BLaER1 treated with 17β-estradiol and CSF1 and Interleukin-3, amounts not matched to agents 10 nM and 100 nM (cell line): Measurements from ENCODE around the gene ANXA6.

Experiments used
- H3K27ac ChIP-seq, 11 experiments: shearing (Covaris generic); formaldehyde crosslinking; 2 replicates each; pipeline ENCODE4 v1.8.1; 2022
- H3K27me3 ChIP-seq, 11 experiments: shearing (Covaris generic); formaldehyde crosslinking; 2 replicates each; pipeline ENCODE4 v1.8.1; 2022
- H3K36me3 ChIP-seq, 11 experiments: shearing (Covaris generic); formaldehyde crosslinking; 2 replicates each; pipeline ENCODE4 v1.8.1; 2022
- H3K4me1 ChIP-seq, 10 experiments: shearing (Covaris generic); formaldehyde crosslinking; 2 replicates each; pipeline ENCODE4 v1.8.1; 2022
- H3K4me2 ChIP-seq, 11 experiments: shearing (Covaris generic); formaldehyde crosslinking; 2 replicates each; pipeline ENCODE4 v1.8.1; 2022
- H3K4me3 ChIP-seq, 10 experiments: shearing (Covaris generic); formaldehyde crosslinking; 2 replicates each; pipeline ENCODE4 v1.8.1; 2022
- H3K9ac ChIP-seq, 11 experiments: shearing (Covaris generic); formaldehyde crosslinking; 2 replicates each; pipeline ENCODE4 v1.8.1; 2022
- H3K9me3 ChIP-seq, 11 experiments: shearing (Covaris generic); formaldehyde crosslinking; replicated peaks in 1 of 11; 2 replicates each; pipeline ENCODE4 v1.8.1; 2022
- H4K20me1 ChIP-seq, 11 experiments: shearing (Covaris generic); formaldehyde crosslinking; 2 replicates each; pipeline ENCODE4 v1.8.1; 2022
- Cebpa-rat ChIP-seq, 11 experiments: shearing (Covaris generic); IDR thresholded peaks; 2 replicates each; pipeline ENCODE4 v1.8.1; 2022

Gene ANXA6

GRCh38 chr5:151132963-151133362 is 24.6 kb downstream of the ANXA6 start:
- Histone ChIP-seq H4K20me1 (peaks cover 0 to 86% (median 0%) of the 10 kb centered on the region in 11 experiments; a peak in 5 of 22 replicates), H3K9me3 (no peaks in the 10 kb centered on the region), H3K4me3 (no peak overlapping the region), H3K27ac (peak overlapping the region in 5 of 11 experiments; percentile 46 to 70 (median 55); a peak in 10 of 22 replicates), H3K4me1 (peaks cover 14 to 100% (median 45%) of the 10 kb centered on the region in 10 experiments), H3K36me3 (peaks cover 94 to 100% (median 99%) of the 10 kb centered on the region in 11 experiments), H3K4me2 (peak overlapping the region in 7 of 11 experiments; percentile 20 to 95 (median 71); a peak in 12 of 22 replicates), H3K27me3 (no peaks in the 10 kb centered on the region), H3K9ac (no peak overlapping the region)
- TF ChIP-seq Cebpa-rat (IDR thresholded peaks at IDR 0.05) = peak in 4 of 11 experiments; percentile 23 to 51 (median 37); a peak in 3 of 22 replicates

- H3K9ac ChIP-seq = no peak overlapping the region
- peaks cover 83 to 100% (median 94%) of the 10 kb centered on the region in 11 experiments for H3K36me3 ChIP-seq
- no peak for TF ChIP-seq Cebpa-rat (IDR thresholded peaks at IDR 0.05)
- no peak overlapping the region for H3K4me3 ChIP-seq
- H3K4me2 ChIP-seq = peak overlapping the region; percentile 28 to 95 (median 58)
- peaks cover 0 to 88% (median 0%) of the 10 kb centered on the region in 11 experiments; a peak in 5 of 22 replicates for H4K20me1 ChIP-seq
- no peaks in the 10 kb centered on the region for H3K27me3 ChIP-seq
- no peaks in the 10 kb centered on the region for H3K9me3 ChIP-seq
- peak overlapping the region in 5 of 11 experiments; percentile 3 to 70 (median 55); a peak in 8 of 22 replicates for H3K27ac ChIP-seq
- H3K4me1 ChIP-seq = peaks cover 17 to 100% (median 49%) of the 10 kb centered on the region in 10 experiments
Observed at GRCh38 chr5:151130922-151131891, 26.4 kb downstream of the ANXA6 start.

GRCh38 chr5:151130235-151130921 is 27.2 kb downstream of the ANXA6 start:
- H3K9me3 ChIP-seq = no peaks in the 10 kb centered on the region

GRCh38 chr5:151128817-151129216 is 28.8 kb downstream of the ANXA6 start:
- Histone ChIP-seq H4K20me1 (peaks cover 0 to 88% (median 7%) of the 10 kb centered on the region in 11 experiments; a peak in 9 of 22 replicates), H3K9me3 (no peaks in the 10 kb centered on the region), H3K27me3 (no peaks in the 10 kb centered on the region), H3K27ac (peak overlapping the region in 2 of 11 experiments; percentile 25 to 62; a peak in 3 of 22 replicates), H3K9ac (peak overlapping the region in 3 of 11 experiments; percentile 13 to 39 (median 39); a peak in 4 of 22 replicates), H3K4me1 (peaks cover 41 to 100% (median 58%) of the 10 kb centered on the region in 10 experiments), H3K4me3 (no peak overlapping the region), H3K36me3 (peaks cover 60 to 98% (median 80%) of the 10 kb centered on the region in 11 experiments), H3K4me2 (peak overlapping the region in 3 of 11 experiments; percentile 44 to 95 (median 82); a peak in 5 of 22 replicates)
- no peak for TF ChIP-seq Cebpa-rat (IDR thresholded peaks at IDR 0.05)

More at GRCh38 chr5:151130235-151130921, 27.2 kb downstream of the ANXA6 start:
- Histone ChIP-seq H3K9ac (no peak overlapping the region), H3K36me3 (peaks cover 75 to 99% (median 90%) of the 10 kb centered on the region in 11 experiments), H4K20me1 (peaks cover 0 to 87% (median 0%) of the 10 kb centered on the region in 11 experiments; a peak in 8 of 22 replicates), H3K27ac (no peak overlapping the region), H3K4me1 (peaks cover 25 to 100% (median 52%) of the 10 kb centered on the region in 10 experiments), H3K4me2 (peak overlapping the region in 5 of 11 experiments; percentile 49 to 95 (median 66); a peak in 7 of 22 replicates), H3K4me3 (no peak overlapping the region), H3K27me3 (no peaks in the 10 kb centered on the region)
- TF ChIP-seq Cebpa-rat (IDR thresholded peaks at IDR 0.05) = no peak

GRCh38 chr5:151127926-151128325 is 29.7 kb downstream of the ANXA6 start:
- no peaks in the 10 kb centered on the region for H3K9me3 ChIP-seq
- peaks cover 0 to 88% (median 11%) of the 10 kb centered on the region in 11 experiments; a peak in 9 of 22 replicates for H4K20me1 ChIP-seq
- peak overlapping the region in 2 of 11 experiments; percentile 2 to 42; a peak in 2 of 22 replicates for H3K9ac ChIP-seq
- no peaks in the 10 kb centered on the region for H3K27me3 ChIP-seq
- TF ChIP-seq Cebpa-rat (IDR thresholded peaks at IDR 0.05) = no peak
- peaks cover 55 to 98% (median 79%) of the 10 kb centered on the region in 11 experiments for H3K36me3 ChIP-seq
- peak overlapping the region in 2 of 11 experiments; percentile 82 to 95; a peak in 4 of 22 replicates for H3K4me2 ChIP-seq
- no peak overlapping the region for H3K4me3 ChIP-seq
- H3K4me1 ChIP-seq = peaks cover 50 to 98% (median 60%) of the 10 kb centered on the region in 10 experiments
- peak overlapping the region in 1 of 11 experiments; percentile 5; a peak in 1 of 22 replicates for H3K27ac ChIP-seq

GRCh38 chr5:151126199-151126645 is 31.4 kb downstream of the ANXA6 start:
- Histone ChIP-seq H3K27ac (peak overlapping the region in 9 of 11 experiments; percentile 13 to 65 (median 58); a peak in 14 of 22 replicates), H3K4me1 (peaks cover 42 to 81% (median 49%) of the 10 kb centered on the region in 10 experiments), H3K9ac (peak overlapping the region in 5 of 11 experiments; percentile 16 to 59 (median 38); a peak in 4 of 22 replicates), H3K4me3 (peak overlapping the region in 1 of 10 experiments; percentile 7; a peak in 1 of 20 replicates), H3K9me3 (no peaks in the 10 kb centered on the region), H3K4me2 (peak overlapping the region; percentile 71 to 95 (median 84); a peak in 21 of 22 replicates), H3K36me3 (peaks cover 58 to 98% (median 79%) of the 10 kb centered on the region in 11 experiments), H3K27me3 (no peaks in the 10 kb centered on the region), H4K20me1 (peaks cover 0 to 90% (median 11%) of the 10 kb centered on the region in 11 experiments; a peak in 9 of 22 replicates)
- TF ChIP-seq Cebpa-rat (IDR thresholded peaks at IDR 0.05) = no peak

- H3K4me1 ChIP-seq = peaks cover 38 to 73% (median 42%) of the 10 kb centered on the region in 10 experiments
- no peaks in the 10 kb centered on the region for H3K9me3 ChIP-seq
- H3K36me3 ChIP-seq = peaks cover 58 to 98% (median 79%) of the 10 kb centered on the region in 11 experiments
- H4K20me1 ChIP-seq = peaks cover 0 to 86% (median 11%) of the 10 kb centered on the region in 11 experiments; a peak in 9 of 22 replicates
- TF ChIP-seq Cebpa-rat (IDR thresholded peaks at IDR 0.05) = no peak
- H3K4me3 ChIP-seq = peak overlapping the region in 2 of 10 experiments; percentile 2 to 7; a peak in 3 of 20 replicates
- H3K4me2 ChIP-seq = peak overlapping the region; percentile 71 to 95 (median 84)
- peak overlapping the region in 10 of 11 experiments; percentile 13 to 65 (median 59); a peak in 19 of 22 replicates for H3K27ac ChIP-seq
- H3K9ac ChIP-seq = peak overlapping the region in 10 of 11 experiments; percentile 4 to 59 (median 32); a peak in 10 of 22 replicates
- H3K27me3 ChIP-seq = no peaks in the 10 kb centered on the region
Observed at GRCh38 chr5:151125421-151125820, 32.2 kb downstream of the ANXA6 start.
